GM19025 (cell line): ENCODE data around the gene CXCR1.
A peak's percentile ranks its signal among the peaks of the same experiment; 100 is the strongest.
"Not testable (repeated sequence)": the region's sequence is repeated elsewhere in the genome, so short reads cannot be mapped to it uniquely, and the experiment has no call there.

Experiments
- ATAC-seq: cut with Tn5 transposase; IDR thresholded peaks from one replicate; pipeline ENCODE4 v1.9.1; 2021; ENCODE audit warnings: mild to moderate bottlenecking, low read depth, moderate library complexity; ENCODE audit not compliant: unreplicated experiment

Gene CXCR1

GRCh38 chr2:218166791-218167190 lies at the start of gene CXCR1:
CXCR1 (minus strand) TSS chr2:218166962; CDS start chr2:218165211, 1,751 bp downstream.
- no peak for ATAC-seq

DNA sequence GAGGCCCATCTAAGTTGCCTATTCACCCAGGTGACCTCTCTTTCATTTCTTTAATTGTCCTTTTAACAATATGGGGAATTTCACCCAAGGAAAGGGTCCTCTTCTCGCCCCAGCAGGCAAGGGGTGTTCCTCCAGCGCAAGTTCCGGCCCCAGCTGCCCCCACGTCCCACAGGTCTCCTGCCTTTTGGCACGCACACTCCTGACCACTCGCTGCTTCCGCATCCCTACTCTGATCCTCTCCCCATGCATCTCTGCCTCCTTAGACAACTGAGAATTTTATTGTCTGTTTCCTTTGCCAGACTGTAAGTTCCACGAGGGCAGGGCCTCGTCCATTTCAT lies 49.5 kb upstream of the CXCR1 start:
- ATAC-seq, result no peak

DNA sequence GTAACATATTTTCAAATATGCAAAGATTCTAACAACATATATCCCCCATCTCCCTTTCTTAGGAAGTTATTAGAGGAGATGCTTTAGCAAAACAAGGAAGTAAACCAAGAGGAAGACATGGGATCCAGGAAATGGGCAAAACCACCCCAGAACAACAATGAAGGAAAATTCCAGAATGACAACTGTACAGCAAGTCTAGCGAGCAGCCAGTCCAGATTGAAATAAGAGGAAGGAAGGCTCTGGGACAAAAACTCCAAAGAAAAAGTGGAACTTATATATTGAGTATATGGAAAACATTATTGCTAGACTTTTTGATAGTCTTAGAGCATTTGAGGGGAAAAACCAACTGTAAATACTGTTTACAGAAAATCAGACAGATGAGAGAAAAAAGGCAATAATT lies 47.4 kb upstream of the CXCR1 start:
- ATAC-seq, result no peak

DNA sequence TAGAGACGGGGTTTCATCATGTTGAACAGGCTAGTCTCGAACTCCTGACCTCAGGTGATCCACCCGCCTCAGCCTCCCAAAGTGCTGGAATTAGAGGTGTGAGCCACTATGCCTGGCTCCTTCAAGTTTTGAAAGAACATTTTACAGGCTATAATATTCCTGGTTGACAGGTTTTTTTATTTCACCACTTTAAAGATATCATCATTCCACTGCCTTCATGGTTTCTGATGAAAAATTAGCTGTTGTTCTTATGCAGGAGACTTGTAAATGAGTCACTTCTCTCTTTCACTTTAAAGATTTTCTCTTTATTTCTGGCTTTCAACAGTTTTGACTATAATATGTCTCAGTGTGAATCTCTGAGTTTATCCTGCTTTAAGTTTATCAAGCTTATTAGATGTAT lies 42.3 kb upstream of the CXCR1 start:
- ATAC-seq, result no peak

DNA sequence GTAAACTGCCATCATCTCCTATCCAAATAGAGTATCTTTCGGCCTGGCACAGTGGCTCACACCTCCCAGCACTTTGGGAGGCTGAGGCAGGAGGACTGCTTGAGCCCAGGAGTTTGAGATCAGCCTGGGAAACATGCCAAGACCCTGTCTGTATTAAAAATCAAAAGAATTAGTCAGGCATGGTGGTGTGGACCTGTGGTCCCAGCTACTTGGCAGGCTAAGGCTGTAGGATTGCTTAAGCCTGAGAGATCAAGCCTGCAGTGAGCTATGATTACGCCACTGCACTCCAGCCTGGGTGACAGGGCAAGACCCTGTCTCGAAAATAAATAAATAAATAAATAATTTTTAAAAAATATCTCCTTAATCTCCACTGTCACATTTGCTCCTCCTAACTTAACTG lies 35.5 kb upstream of the CXCR1 start:
- ATAC-seq, result no peak

DNA sequence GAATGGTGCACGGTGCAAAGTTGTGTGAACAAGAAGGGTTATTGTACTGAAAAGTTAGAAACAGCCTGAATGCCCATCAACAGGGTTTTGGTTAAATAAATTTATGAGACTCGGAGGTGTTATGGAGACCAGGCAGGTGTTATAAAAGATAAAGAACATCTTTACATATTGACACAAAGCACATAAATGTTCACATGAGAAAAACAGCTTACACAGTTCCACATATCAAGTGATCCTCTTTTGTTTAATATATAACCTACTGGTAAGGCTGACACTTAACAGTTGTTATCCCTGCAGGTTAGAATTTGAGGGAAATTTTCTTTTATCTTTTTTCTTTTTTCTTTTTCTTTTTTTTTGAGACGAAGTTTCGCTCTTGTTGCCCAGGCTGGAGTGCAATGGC lies 30.2 kb upstream of the CXCR1 start:
- no peak for ATAC-seq

GRCh38 chr2:218194880-218195279 lies 28.1 kb upstream of the CXCR1 start:
- ATAC-seq, result no peak

GRCh38 chr2:218193701-218194100 lies 26.9 kb upstream of the CXCR1 start:
- no peak for ATAC-seq

DNA sequence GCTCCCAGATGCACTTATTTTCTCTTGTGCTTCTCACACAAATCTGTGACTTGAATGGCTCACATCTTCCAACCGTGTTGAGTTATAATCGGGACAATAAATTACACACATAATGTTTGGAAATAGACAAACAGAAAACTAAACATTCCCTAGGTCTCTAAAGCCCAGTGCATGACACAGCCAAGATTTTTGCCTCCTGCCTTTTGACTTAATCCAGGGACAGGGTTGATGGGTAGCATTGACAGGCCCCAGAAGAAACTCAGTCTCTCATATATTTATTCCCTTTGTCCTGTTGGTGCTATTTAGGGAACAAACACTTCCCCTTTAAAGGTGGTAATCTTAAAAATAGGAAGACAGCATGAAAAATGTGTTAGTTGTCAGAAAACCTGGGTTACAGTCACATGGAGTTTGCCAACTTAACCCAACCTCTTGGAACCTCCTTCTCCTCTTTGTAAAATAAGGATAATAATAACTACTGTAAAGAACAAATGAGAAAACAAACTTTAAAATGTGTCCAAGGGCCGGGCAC lies 26.2 kb upstream of the CXCR1 start:
- ATAC-seq, result no peak

GRCh38 chr2:218188528-218188927 lies 21.8 kb upstream of the CXCR1 start:
- no peak for ATAC-seq

DNA sequence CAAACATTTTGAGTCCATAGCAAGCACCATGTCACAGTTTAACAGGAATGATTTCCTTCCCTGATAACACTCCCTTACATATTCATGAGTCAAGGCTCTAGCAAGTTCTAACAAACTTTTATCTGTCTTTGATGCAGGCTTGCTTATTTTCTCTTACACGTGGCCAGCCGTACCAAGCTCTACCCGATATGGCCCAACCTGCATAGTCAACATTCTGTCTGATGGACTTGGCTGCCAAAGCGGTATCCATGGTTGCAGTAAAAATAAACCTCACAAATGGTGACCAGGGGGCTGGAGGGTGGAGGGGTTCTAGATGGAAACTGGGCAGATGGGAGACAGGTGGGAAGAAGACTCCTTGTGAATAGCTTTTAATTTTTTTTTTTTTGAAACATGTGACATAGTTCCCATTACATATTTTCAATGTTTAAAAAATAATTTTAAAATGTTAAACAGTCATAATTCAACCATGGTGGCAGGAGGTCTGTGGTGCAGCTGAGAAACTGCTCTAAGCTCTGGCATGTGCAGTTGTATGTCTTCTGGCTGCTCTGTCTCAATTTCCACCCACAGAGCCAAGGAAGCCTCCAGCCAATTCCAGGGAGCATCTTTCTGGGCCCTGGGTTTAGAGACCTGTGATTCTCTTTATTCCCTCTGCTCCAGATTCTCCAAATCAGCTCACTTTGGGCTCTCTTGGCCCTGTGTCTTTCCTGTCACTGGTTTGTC lies 20.7 kb upstream of the CXCR1 start:
- no peak for ATAC-seq

DNA sequence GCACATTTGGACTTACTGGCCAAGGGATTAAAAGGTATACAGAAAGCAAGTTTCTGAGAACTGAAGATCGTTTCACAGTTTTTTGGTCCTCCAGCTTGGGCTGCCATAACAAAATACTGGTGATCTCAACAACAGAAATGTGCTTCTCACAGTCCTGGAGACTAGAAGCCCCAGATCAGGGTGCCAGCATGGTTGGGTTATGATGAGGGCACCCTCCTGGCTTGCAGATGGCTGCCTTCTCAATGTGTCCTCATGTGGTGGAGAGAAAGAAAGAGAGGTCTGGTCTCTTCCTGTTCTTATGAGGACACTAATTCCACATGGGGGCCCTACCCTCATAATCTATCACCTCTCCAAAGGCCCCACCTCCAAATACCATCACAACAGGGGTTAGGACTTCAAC lies 20.1 kb upstream of the CXCR1 start:
- ATAC-seq, result no peak

DNA sequence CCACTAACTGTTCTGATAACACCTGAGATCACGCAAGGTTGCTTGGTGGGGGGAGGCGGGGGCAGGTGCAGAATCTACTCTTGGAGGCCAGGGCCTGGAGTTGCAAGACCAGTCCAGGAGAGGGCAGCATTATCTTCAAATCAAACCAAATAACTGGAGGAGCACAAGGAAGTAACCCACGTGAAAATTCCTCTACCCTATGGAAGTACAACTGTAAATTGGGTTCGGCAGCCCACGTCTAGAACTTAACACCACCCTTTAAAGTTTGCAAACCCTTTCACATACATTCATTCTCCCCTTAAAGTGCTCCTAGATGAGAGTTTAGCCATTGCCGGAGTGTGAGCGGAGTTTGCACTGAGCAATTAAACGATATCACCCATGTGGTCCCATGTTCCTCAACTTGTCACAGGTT lies 19.6 kb upstream of the CXCR1 start:
- peak; percentile 44 for ATAC-seq

DNA sequence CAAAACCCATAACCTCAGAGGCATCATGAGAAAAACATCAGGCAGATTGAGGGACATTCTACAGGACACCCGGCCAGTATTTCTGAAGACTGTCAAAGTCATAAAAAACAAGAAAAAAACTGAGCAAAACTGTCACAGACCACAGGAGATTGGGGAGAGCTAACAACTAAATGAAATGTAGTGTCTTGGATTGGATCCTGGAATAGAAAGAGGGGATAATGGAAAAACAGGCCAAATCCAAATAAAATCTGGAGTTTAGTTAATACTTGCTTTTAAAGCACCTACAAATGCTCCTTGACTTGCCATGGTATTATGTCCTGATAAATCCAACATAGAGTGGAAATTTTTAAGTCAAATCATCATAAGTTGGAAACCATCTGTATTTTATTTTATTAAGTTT lies 17.6 kb upstream of the CXCR1 start:
- ATAC-seq, result no peak

DNA sequence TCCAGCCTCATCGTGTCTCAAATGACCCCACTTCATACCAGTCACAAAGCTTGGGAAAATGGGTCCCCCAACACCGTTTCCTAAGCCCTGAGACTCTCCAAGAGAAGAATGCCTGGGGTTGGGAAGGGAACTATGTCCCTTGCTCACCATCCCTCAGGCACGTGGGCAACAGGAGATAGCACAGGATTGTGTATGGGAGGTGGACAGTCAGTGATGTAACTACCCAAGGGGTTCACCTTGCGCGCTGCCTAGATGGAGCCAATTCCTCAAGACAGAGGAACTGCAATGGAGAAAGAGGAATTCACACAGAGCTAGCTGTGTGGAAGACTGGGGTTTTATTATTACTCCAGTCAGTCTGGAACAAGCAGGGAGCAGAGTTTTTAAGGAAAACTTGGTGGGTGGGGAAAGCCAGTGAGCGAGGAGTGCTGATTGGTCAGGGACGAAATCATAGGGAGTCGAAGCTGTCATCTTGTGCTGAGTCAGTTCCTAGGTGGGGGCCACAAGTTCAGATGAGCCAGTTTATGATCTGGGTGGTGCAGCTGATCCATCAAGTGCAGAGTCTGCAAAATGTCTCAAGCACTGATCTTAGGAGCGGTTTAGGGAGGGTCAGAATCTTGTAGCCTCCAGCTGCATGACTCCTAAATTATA lies 13.8 kb upstream of the CXCR1 start:
- ATAC-seq, result no peak

- no peak for ATAC-seq
These were observed 13.0 kb upstream of the CXCR1 start for GRCh38 chr2:218179782-218180181.

GRCh38 chr2:218172845-218173244 lies 6.1 kb upstream of the CXCR1 start:
- no peak for ATAC-seq

- ATAC-seq, result not testable (repeated sequence)
These were observed 5.0 kb upstream of the CXCR1 start for GRCh38 chr2:218171744-218172143.

GRCh38 chr2:218169757-218170546 lies 3.2 kb upstream of the CXCR1 start:
- ATAC-seq, result no peak

DNA sequence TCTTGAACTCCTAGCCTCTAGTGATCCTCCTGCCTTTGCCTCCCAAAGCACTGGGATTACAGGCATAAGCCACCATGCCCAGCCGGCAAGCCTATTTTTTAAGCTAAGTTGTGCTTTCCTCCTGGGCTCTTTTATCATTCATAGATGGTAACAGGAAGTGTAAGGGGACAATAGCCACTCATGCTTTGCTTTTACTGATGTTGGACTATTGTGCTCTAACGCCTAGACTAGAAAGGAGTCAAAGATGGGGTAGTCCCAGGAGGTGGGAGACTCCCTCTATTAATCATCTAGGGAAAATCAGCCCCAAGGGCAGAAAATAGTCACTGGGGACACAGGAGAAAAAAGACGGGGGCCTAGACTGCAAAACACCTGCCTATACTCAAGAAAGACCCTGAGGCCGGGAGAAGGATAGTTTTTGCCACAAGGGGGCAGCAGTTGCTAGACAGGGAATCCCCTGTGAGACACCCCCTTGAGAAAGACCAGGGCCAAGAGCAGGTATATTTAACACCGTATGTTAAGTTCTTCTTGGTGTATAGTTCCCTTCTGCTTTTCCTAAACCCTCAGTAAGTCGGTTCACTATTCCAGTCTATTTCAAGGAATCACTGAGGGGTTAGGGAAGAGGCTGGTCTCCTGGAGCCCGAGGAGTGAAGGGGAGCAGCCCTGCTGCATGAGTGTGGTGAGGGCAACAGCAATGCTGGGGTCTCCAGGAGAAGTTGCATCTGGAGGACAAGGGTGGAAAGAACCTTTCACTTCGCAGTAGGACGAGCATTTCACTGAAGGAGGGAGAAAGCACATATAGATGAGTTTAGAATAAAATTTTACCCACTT lies 2.1 kb upstream of the CXCR1 start:
- ATAC-seq, result no peak

DNA sequence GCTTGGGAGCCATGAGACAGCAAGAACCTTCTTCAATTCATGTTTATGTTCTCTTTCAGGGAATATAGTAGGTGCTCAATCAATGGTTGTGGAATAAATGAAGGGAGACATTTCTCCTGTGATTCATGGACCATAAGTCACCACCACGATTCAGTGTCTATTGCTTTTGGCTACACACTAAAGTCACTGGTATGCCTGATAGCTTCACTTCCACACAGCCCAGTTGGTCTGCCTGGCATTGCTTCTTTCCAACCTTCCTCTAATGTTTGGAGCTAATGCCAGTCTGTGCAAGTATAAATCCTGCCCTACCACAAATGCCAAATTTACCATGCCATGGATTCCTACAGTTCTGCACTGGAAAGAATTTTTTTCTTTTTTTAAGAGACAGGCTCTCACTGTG lies 1.3 kb upstream of the CXCR1 start:
- ATAC-seq, result no peak
